A549 (cell line): ENCODE data around the gene ERICH6. TPM values are rescaled to one million over a fixed set of nuclear protein-coding genes. Genes with fewer than 3 reads are reported as not detected.

Experiments used
- ATAC-seq, 2 experiments: fragments of 200-7000 bp in 1 of 2; fragments of >200 bp in 1 of 2; cut with Nextera tagmentation in 1 of 2; cut with Tn5 transposase in 1 of 2; 3 replicates each; pipeline versions ENCODE4 v1.8.0 to v1.9.1; 2018 to 2020; ENCODE audit warnings: mild to moderate bottlenecking in 1 of 2, moderate library complexity in 1 of 2
- CTCF ChIA-PET: fragments of 300-600 bp; sonication (Branson Sonifier 250); formaldehyde crosslinking; extraction: SDS; loops from one replicate; lab custom pipeline; 2021; ENCODE audit warnings: antibody characterized with exemption, inconsistent platforms; lab: Yijun Ruan, JAX
- POLR2A ChIA-PET: fragments of 350-600 bp; formaldehyde crosslinking; extraction: SDS; loops from one replicate; lab custom pipeline; 2021; ENCODE audit warnings: antibody characterized with exemption, inconsistent platforms; lab: Yijun Ruan, JAX
- DNase-seq, 2 experiments: peaks; one replicate each; pipeline versions ENCODE4 v3.0.0 to v3.0.0-alpha.2; 2011 to 2016; ENCODE audit warnings: low read depth in 1 of 2, low spot score in 1 of 2
- FAIRE-seq: peaks from 2 replicates; lab custom pipeline; 2011; peaks lifted over from hg19 to GRCh38; lab: Jason Lieb, UNC
- H3K27ac ChIP-seq, 2 experiments: fragments of >200 bp; sonication (Bioruptor Twin); formaldehyde crosslinking; 3 replicates each; pipeline ENCODE4 v1.5.1; 2016 to 2017
- H3K4me1 ChIP-seq: fragments of >200 bp; sonication (Bioruptor Twin); formaldehyde crosslinking; 3 replicates; pipeline ENCODE4 v1.6.1; 2016
- H3K4me2 ChIP-seq: fragments of >200 bp; sonication (Bioruptor Twin); formaldehyde crosslinking; 3 replicates; pipeline ENCODE4 v1.6.1; 2016
- H3K4me3 ChIP-seq: fragments of >200 bp; sonication (Bioruptor Twin); formaldehyde crosslinking; 3 replicates; pipeline ENCODE4 v1.5.1; 2016
- H3K9me3 ChIP-seq: fragments of >200 bp; sonication (Bioruptor Twin); formaldehyde crosslinking; 3 replicates; pipeline ENCODE4 v1.6.1; 2016
- BCL3 ChIP-seq: fragments of >200 bp; sonication (Bioruptor Twin); formaldehyde crosslinking; IDR thresholded peaks from 3 replicates; pipeline ENCODE4 v1.6.1; 2016
- BHLHE40 ChIP-seq: IDR thresholded peaks from 2 replicates; pipeline ENCODE4 v1.6.1; 2012; ENCODE audit warnings: low read depth, low read length, inconsistent platforms
- CBX2 ChIP-seq: fragments of 200-600 bp; sonication (generic); IDR thresholded peaks from 2 replicates; pipeline ENCODE4 v1.6.1; 2016; ENCODE audit warnings: low read depth, mild to moderate bottlenecking, borderline replicate concordance
- CHD2 ChIP-seq: fragments of 150-350 bp; IDR thresholded peaks from 2 replicates; pipeline ENCODE4 v1.6.1; 2014; ENCODE audit warnings: low read length; ENCODE audit not compliant: partially characterized antibody
- CHD4 ChIP-seq: fragments of 200-600 bp; sonication (generic); IDR thresholded peaks from 2 replicates; pipeline ENCODE4 v1.6.1; 2016; ENCODE audit warnings: antibody characterized with exemption, mild to moderate bottlenecking, borderline replicate concordance
- ELK1 ChIP-seq: fragments of 150-350 bp; IDR thresholded peaks from 2 replicates; pipeline ENCODE4 v1.6.1; 2014; ENCODE audit warnings: low read depth, mild to moderate bottlenecking, low read length
- EP300 ChIP-seq, 2 experiments: fragments of >200 bp; sonication (Bioruptor Twin); formaldehyde crosslinking; IDR thresholded peaks; 2 replicates in 1 of 2; 3 replicates in 1 of 2; pipeline ENCODE4 v1.6.1; 2016 to 2017
- FOSB ChIP-seq: fragments of 250-450 bp; sonication (Bioruptor Pico); IDR thresholded peaks from 2 replicates; pipeline ENCODE4 v1.5.0; 2020; ENCODE audit warnings: mild to moderate bottlenecking, moderate library complexity
- GATA3 ChIP-seq: IDR thresholded peaks from 2 replicates; pipeline ENCODE4 v1.6.1; 2012; ENCODE audit warnings: borderline replicate concordance
- HDAC2 ChIP-seq: fragments of 200-600 bp; sonication (generic); IDR thresholded peaks from 2 replicates; pipeline ENCODE4 v1.6.1; 2016
- HEYL ChIP-seq: fragments of 250-450 bp; sonication (Bioruptor Pico); IDR thresholded peaks from 2 replicates; pipeline ENCODE4 v1.8.0; 2021; ENCODE audit warnings: mild to moderate bottlenecking, moderate library complexity
- HOXA7 ChIP-seq: fragments of 250-450 bp; sonication (Bioruptor Pico); IDR thresholded peaks from 2 replicates; pipeline ENCODE4 v1.5.0; 2020; ENCODE audit warnings: mild to moderate bottlenecking, moderate library complexity
- JUN ChIP-seq, 2 experiments: fragments of >200 bp; sonication (Bioruptor Twin); formaldehyde crosslinking; IDR thresholded peaks; 2 replicates in 1 of 2; 3 replicates in 1 of 2; pipeline ENCODE4 v1.6.1; 2016 to 2017
- JUNB ChIP-seq: fragments of >200 bp; sonication (Bioruptor Twin); formaldehyde crosslinking; IDR thresholded peaks from 2 replicates; pipeline ENCODE4 v1.6.1; 2016
- MAFK ChIP-seq: fragments of 450-650 bp; IDR thresholded peaks from 2 replicates; pipeline ENCODE4 v1.6.1; 2014; ENCODE audit not compliant: partially characterized antibody
- MAZ ChIP-seq: fragments of 150-350 bp; IDR thresholded peaks from 2 replicates; pipeline ENCODE4 v1.6.1; 2014; ENCODE audit warnings: antibody characterized with exemption, low read depth, low read length, borderline replicate concordance
- NFE2L2 ChIP-seq: fragments of 150-350 bp; conservative IDR thresholded peaks from 2 replicates; pipeline ENCODE4 v1.6.1; 2014; ENCODE audit warnings: low read length
- NPAS2 ChIP-seq: fragments of 250-450 bp; sonication (Bioruptor Pico); IDR thresholded peaks from 2 replicates; pipeline ENCODE4 v1.8.0; 2022; ENCODE audit warnings: mild to moderate bottlenecking, moderate library complexity, borderline replicate concordance
- PBX3 ChIP-seq: IDR thresholded peaks from 2 replicates; pipeline ENCODE4 v1.6.1; 2012
- PHF8 ChIP-seq: fragments of 200-600 bp; sonication (generic); IDR thresholded peaks from 2 replicates; pipeline ENCODE4 v1.6.1; 2016; ENCODE audit warnings: low read depth, mild to moderate bottlenecking, antibody characterized with exemption, moderate library complexity, borderline replicate concordance
- POLR2A ChIP-seq: IDR thresholded peaks from 2 replicates; pipeline ENCODE4 v1.6.1; 2012; ENCODE audit warnings: mild to moderate bottlenecking, low read length
- RARB ChIP-seq: fragments of 250-450 bp; sonication (Bioruptor Pico); IDR thresholded peaks from 2 replicates; pipeline ENCODE4 v1.8.0; 2021; ENCODE audit warnings: mild to moderate bottlenecking, moderate library complexity
- RCOR1 ChIP-seq: fragments of 150-350 bp; IDR thresholded peaks from 2 replicates; pipeline ENCODE4 v1.6.1; 2014; ENCODE audit warnings: antibody characterized with exemption, low read length, low read depth
- RFX5 ChIP-seq: fragments of 450-650 bp; IDR thresholded peaks from 2 replicates; pipeline ENCODE4 v1.7.1; 2014; ENCODE audit warnings: antibody characterized with exemption, mild to moderate bottlenecking, moderate library complexity
- RNF2 ChIP-seq: fragments of 200-600 bp; sonication (generic); IDR thresholded peaks from 2 replicates; pipeline ENCODE4 v1.6.1; 2016; ENCODE audit warnings: low read depth, mild to moderate bottlenecking, antibody characterized with exemption, moderate library complexity, borderline replicate concordance
- SREBF2 ChIP-seq: fragments of 450-650 bp; IDR thresholded peaks from 2 replicates; pipeline ENCODE4 v1.6.1; 2014; ENCODE audit warnings: mild to moderate bottlenecking, moderate library complexity
- USF2 ChIP-seq: fragments of 450-650 bp; IDR thresholded peaks from 2 replicates; pipeline ENCODE4 v1.6.1; 2014; ENCODE audit warnings: antibody characterized with exemption
- ZFP36 ChIP-seq: fragments of 450-650 bp; IDR thresholded peaks from 2 replicates; pipeline ENCODE4 v1.6.1; 2014; ENCODE audit warnings: borderline replicate concordance; ENCODE audit not compliant: partially characterized antibody
- ZNF302 ChIP-seq: fragments of 250-450 bp; sonication (Bioruptor Pico); IDR thresholded peaks from 2 replicates; pipeline ENCODE4 v1.9.0; 2021; ENCODE audit warnings: inconsistent platforms, mild to moderate bottlenecking, moderate library complexity
- ZSCAN20 ChIP-seq: fragments of 250-450 bp; sonication (Bioruptor Pico); IDR thresholded peaks from 2 replicates; pipeline ENCODE4 v1.8.0; 2022; ENCODE audit warnings: mild to moderate bottlenecking, moderate library complexity
- WGBS: methylation state at CpG from one replicate; pipeline ENCODE4 v1.1.6; 2017; ENCODE audit errors: missing lambda C conversion rate; 5-methylcytosine and 5-hydroxymethylcytosine counted together
- polyA minus RNA-seq: library from RNA; depleted of rRNA, polyadenylated mRNA; stranded (reverse); fragments of >200 nt; gene quantifications from 2 replicates; pipeline ENCODE4 v1.2.3, GENCODE V29; 2011; rRNA and poly(A)+ RNA removed
- polyA plus RNA-seq, 4 experiments: library from polyadenylated mRNA; depleted of rRNA in 3 of 4; stranded (reverse); fragments of >200 nt; fragmentation: RNase III in 1 of 4; extraction: RNeasy Plus Mini Kit Qiagen cat#74134 plus additional on column Dnase treatment in 1 of 4; gene quantifications; 2 replicates in 3 of 4; 3 replicates in 1 of 4; pipeline ENCODE4 v1.2.3, GENCODE V29; 2011 to 2017
- TF ChIP-seq, protein P1 (sequence below): IDR thresholded peaks from 2 replicates; pipeline ENCODE4 v1.6.1; 2012; ENCODE audit warnings: low read depth, borderline replicate concordance
- TF ChIP-seq, protein P2 (sequence below): fragments of >200 bp; sonication (Bioruptor Twin); formaldehyde crosslinking; IDR thresholded peaks from 2 replicates; pipeline ENCODE4 v1.6.1; 2016

The ERICH6 gene
- 0.06 and 0.07 TPM in 2 replicates for polyA plus RNA-seq (2011; rRNA removed)
- 0.05 TPM in 2 replicates for polyA plus RNA-seq (2012; cell fraction: cytosol; rRNA removed)
- 0.04 and 0.11 TPM in 2 replicates for polyA plus RNA-seq (2012; cell fraction: nucleus; rRNA removed)
- 0.12 to 0.18 TPM in 2 of 3 replicates, not detected in the other for polyA plus RNA-seq (2017; fragmentation: RNase III; extraction: RNeasy Plus Mini Kit Qiagen cat#74134 plus additional on column Dnase treatment)
- 0.19 TPM in 1 of 2 replicates, not detected in the other for polyA minus RNA-seq

DNA sequence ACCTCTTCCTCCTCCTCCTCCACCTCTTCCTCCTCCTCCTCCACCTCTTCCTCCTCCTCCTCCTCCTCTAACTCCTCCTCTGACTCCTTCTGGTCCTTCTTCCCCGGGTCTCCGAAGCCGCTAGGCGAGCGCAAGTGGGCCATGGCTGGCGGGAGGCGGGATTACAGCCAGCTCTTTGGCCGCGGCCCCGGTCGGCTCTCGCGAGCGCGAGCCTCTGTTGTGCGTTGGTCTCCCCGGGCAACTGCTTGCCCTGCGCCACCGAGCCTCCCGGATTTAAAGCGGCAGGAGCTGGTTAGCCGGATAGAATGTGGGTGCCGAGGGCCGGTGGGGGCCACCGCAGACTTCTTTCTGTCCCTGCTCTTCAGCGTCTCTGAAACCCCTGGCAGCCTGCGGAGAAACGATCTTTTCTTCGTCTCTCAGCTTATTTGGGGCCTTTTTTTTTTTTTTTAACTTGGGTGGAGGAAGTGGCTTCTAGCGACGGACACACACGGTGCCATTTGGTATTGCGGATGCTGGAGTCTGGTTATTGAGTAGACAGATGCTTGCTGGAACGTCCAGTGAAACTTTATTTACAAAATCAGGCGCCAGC, at the start of gene ERICH6:
ERICH6 (minus strand) TSS at position 165 of the 589 bp plus-strand sequence; CDS start at position 143, 22 bp downstream.
- peak within 1 kb of the TSS; percentile 79 to 91 for H3K27ac ChIP-seq
- H3K4me2 ChIP-seq: peak within 1 kb of the TSS; percentile 82
- no peaks in the 10 kb centered on the region for H3K9me3 ChIP-seq
- ChIA-PET CTCF (interaction anchor here (0.6 to 3.0 kb wide), 6 partner anchors 11 to 509 kb away, joined by 3 to 19 read pairs (median 3); no protein-coding TSS in a partner anchor), POLR2A (interaction anchor here (0.6 to 1.5 kb wide), 9 partner anchors 10 to 425 kb away, joined by 3 to 43 read pairs (median 6); partner anchors contain the start of genes EIF2A, SELENOT, SERP1 and SIAH2)
- FAIRE-seq (no peak), ATAC-seq (peak; percentile 98 to 99), DNase-seq (peak; percentile 91 to 92)
- peaks cover 3% of the 10 kb centered on the region; the same call in 1 of the 3 replicates for H3K4me1 ChIP-seq
- WGBS: under 1% methylated on average over 29 of the region's 35 CpGs
- H3K4me3 ChIP-seq: peak within 1 kb of the TSS; percentile 65
- TF ChIP-seq MAFK (no peak), PHF8 (peak; percentile 39; the same call in 1 of the 2 replicates), CHD4 (no peak), CHD2 (peak; percentile 93), CBX2 (no peak), POLR2A (peak; percentile 3; the same call in 1 of the 2 replicates), USF2 (no peak), PBX3 (no peak), JUNB (no peak), NPAS2 (CRISPR knock-in tag) (no peak), ZNF302 (CRISPR knock-in tag) (no peak), RNF2 (no peak), HOXA7 (CRISPR knock-in tag) (no peak), FOSB (CRISPR knock-in tag) (no peak), ZSCAN20 (CRISPR knock-in tag) (no peak), GATA3 (no peak), ZFP36 (no peak), RARB (CRISPR knock-in tag) (no peak), MAZ (0 out of 2 replicates have a peak, but pooled peaks have one; percentile 42), JUN (IDR thresholded peaks at IDR 0.05) (0 out of 5 replicates have a peak, but pooled peaks have one; percentile 23 to 50), HDAC2 (no peak), BCL3 (no peak), NFE2L2 (no peak), RCOR1 (no peak), EP300 (IDR thresholded peaks at IDR 0.05) (no peak), HEYL (CRISPR knock-in tag) (no peak), RFX5 (no peak), SREBF2 (no peak), ELK1 (no peak), BHLHE40 (no peak)
- TF ChIP-seq, protein P1, sequence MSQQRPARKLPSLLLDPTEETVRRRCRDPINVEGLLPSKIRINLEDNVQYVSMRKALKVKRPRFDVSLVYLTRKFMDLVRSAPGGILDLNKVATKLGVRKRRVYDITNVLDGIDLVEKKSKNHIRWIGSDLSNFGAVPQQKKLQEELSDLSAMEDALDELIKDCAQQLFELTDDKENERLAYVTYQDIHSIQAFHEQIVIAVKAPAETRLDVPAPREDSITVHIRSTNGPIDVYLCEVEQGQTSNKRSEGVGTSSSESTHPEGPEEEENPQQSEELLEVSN: peak; percentile 69
- TF ChIP-seq, protein P2, sequence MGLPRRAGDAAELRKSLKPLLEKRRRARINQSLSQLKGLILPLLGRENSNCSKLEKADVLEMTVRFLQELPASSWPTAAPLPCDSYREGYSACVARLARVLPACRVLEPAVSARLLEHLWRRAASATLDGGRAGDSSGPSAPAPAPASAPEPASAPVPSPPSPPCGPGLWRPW: no peak
